GM12892 (cell line): ENCODE measurements around the gene RAP2C.
"Not testable (repeated sequence)": the region's sequence is repeated elsewhere in the genome, so short reads cannot be mapped to it uniquely, and the experiment has no call there.

ENCODE experiments used
- DNase-seq: peaks from one replicate; pipeline ENCODE4 v3.0.0; 2011; ENCODE audit not compliant: insufficient read length
- FAIRE-seq: peaks from 2 replicates; lab custom pipeline; 2011; peaks lifted over from hg19 to GRCh38; lab: Jason Lieb, UNC
- POLR2A ChIP-seq: IDR thresholded peaks from 2 replicates; pipeline ENCODE4 v1.6.1; 2011; ENCODE audit warnings: low read depth, low read length, control low read depth
- POLR2AphosphoS5 ChIP-seq: IDR thresholded peaks from 2 replicates; pipeline ENCODE4 v1.6.1; 2011; ENCODE audit warnings: low read depth, low read length, control low read depth
- TAF1 ChIP-seq: IDR thresholded peaks from 2 replicates; pipeline ENCODE4 v1.6.1; 2011; ENCODE audit warnings: low read depth, mild to moderate bottlenecking, control low read depth, low read length, borderline replicate concordance

RAP2C gene

DNA sequence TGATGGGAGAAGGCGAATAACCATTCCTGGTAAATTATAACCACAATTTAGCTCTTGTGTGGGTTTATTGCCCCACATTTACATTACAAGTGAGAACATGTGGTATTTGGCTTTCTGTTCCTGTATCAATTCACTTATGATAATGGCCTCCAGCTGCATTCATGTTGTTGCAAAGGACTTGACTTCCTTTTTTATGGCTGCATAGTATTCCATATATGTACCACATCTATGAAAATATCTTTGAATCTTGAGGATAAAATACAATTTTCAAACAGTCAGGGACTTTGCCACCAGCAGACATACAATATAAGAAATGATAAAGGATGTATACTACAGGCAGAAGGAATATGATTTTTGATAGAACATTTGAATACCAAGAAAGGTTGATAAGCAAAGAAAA lies 27.3 kb downstream of the RAP2C start:
- FAIRE-seq (no peak), DNase-seq (no peak)
- no peak for TF ChIP-seq TAF1
- TF ChIP-seq POLR2AphosphoS5, result no peak
- no peak for TF ChIP-seq POLR2A

DNA sequence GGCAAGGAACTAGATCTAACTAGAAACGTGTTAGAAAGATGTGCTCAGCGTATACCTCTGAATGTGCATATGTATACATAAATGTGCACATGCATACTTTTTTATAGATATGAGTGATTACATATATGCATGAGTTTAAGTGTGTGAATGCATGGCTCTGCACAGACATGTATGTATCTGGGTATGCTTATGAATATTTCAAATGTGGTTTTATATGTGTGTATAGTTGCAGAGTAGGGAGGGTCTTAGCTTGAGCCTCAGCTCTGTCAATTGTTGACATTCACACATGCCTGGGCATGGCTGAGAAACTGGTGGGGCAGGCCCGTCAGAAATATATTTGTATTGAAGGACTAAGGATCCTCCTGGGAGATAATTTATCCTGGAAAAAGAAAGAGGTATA lies 31.1 kb downstream of the RAP2C start:
- FAIRE-seq (peak; percentile 5), DNase-seq (no peak)
- TF ChIP-seq POLR2A, result no peak
- no peak for TF ChIP-seq TAF1
- no peak for TF ChIP-seq POLR2AphosphoS5

DNA sequence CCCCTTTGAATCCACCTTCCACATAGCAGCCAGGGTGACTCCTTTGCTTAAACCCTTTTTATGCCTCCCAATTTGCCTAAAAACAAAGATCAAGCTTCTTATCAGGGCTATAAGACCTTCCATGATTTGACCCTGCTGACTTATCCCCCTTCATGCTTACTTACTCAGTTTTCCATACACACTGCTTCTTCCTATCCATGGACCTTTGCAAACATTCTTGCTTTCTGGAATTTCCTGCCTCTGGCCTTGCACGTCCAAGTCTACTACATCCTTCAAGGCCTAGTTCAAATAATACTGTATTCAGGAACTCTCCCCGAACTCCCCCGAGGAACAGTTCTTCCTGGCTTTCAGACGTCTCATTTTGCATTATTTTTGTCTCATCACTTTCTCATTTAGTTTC lies 31.8 kb downstream of the RAP2C start:
- FAIRE-seq, result no peak
- DNase-seq, result no peak
- TF ChIP-seq POLR2AphosphoS5, result no peak
- no peak for TF ChIP-seq POLR2A
- no peak for TF ChIP-seq TAF1

DNA sequence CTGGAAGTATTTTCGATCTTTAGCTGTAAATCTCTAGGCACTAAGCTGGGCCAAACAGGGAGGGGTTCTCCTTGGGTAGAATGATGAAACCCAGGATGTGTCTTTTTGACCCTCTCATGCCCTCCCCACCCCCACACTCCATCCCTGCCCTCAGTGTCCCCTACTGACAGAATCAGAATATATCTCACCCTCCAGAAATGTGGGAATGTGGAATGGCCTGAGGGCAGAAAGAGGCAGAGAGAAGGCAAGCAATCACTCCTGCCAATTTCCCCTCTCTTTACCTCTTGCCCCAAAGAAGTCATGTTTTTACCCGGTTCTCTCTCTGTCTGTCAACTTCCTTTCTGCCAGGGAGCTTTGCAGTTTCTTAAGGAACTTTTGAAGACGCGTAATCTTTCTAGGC lies 34.4 kb downstream of the RAP2C start:
- TF ChIP-seq POLR2AphosphoS5, result no peak
- no peak for TF ChIP-seq TAF1
- no peak for TF ChIP-seq POLR2A
- no peak for DNase-seq
- no peak for FAIRE-seq

DNA sequence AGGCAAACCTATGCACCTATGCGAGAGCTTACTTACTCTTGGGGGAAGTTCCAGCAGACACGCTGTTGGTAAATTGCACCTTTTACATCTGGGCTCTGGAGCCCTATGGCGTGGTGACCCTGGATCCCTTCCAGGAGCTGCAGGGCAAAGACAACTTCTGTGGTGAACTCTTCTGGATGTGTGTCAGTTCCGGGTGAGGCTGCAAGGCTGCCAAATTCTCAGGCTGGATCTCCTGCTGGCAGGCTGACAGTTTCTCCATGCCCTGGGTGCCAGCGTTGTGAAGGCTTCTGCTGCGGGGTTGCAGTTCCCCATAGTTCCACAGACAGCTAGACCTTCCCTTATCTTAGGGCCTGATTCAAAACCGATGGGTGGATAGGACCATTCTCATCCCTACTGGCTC lies 37.9 kb downstream of the RAP2C start:
- FAIRE-seq, result no peak
- no peak for TF ChIP-seq TAF1
- TF ChIP-seq POLR2A, result no peak
- no peak for TF ChIP-seq POLR2AphosphoS5
- DNase-seq, result no peak

DNA sequence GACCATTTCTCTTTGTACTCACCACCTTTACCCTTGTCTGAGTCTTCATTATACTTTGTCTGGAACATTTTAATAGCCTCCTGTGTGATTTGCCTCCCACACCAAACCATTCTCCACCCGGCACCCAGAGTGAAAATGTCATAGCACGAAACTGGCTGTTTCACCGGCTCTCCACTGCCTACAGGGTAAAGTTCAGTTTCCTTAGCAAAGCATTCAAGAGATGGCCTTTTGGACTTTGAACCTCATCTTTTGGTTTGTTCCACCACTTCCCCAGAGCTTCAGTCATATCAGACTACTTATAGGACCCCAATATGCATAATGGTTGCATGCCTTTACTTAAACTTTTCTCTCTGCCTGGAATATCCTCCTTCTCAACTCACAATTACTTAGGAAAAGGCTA lies 38.3 kb downstream of the RAP2C start:
- TF ChIP-seq TAF1 (no peak), POLR2A (no peak), POLR2AphosphoS5 (no peak)

DNA sequence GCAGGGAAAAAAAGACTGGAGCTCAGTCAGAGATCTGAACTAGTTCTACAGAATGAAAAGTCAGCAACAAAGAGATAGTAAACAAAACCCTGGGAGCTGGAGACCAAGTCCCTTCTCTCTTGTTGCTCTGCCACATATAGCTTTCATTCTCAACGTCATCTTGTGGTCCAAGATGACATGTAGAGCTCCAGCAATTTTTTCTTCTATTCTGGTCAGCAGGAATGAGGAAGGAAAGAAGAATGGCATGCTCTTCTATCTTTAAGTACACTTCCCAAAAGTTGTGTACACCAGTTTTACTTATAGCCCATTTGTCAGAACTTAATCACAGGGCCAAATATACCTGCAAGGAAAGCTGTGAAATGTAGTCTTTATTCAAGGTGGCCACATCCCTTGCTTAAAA lies 45.6 kb downstream of the RAP2C start:
- DNase-seq (no peak), FAIRE-seq (no peak)
- TF ChIP-seq POLR2AphosphoS5 (no peak), TAF1 (no peak), POLR2A (no peak)

More for the DNA sequence above, 38.3 kb downstream of the RAP2C start:
- no peak for FAIRE-seq
- no peak for DNase-seq

DNA sequence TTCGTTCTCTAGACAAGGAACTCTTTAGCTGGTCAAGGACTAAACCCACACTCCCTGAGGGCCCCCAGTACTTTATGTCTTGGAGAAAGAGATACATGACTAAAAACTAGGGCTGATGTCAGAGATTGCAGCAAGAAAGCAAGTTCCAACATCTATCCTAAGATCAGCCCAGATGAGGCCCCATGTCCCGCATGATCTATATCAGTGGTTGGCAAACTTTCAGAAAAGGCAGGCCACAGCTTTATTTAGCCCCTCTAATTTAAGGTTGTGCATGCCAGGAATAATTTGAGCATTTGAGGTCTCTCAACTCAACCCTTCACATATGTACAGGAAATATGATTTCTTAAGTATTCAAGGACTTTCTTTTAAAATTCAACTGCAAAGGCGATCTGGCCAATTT lies 47.4 kb downstream of the RAP2C start:
- DNase-seq, result no peak
- TF ChIP-seq POLR2AphosphoS5 (no peak), TAF1 (no peak), POLR2A (no peak)
- no peak for FAIRE-seq

DNA sequence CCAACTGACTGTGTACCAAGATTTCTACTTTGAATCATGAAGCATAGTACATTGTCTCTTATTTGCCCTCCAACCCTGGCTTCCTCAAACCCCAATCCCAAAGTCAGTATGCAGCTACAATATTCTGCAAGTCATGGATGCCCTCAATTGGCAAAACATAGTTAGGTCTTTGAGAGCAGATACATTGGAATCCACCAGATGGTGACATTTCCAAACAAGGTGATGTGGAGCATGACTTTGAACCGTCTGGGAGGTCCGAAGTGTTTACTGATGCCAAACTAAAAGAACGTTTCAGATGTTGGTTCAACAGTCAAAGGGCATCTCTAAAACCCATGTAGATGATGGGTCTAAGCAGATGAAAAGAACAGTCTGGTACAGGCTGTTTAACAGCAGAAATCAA lies 47.8 kb downstream of the RAP2C start:
- DNase-seq (no peak), FAIRE-seq (no peak)
- TF ChIP-seq POLR2A, result no peak
- no peak for TF ChIP-seq POLR2AphosphoS5
- TF ChIP-seq TAF1, result no peak

DNA sequence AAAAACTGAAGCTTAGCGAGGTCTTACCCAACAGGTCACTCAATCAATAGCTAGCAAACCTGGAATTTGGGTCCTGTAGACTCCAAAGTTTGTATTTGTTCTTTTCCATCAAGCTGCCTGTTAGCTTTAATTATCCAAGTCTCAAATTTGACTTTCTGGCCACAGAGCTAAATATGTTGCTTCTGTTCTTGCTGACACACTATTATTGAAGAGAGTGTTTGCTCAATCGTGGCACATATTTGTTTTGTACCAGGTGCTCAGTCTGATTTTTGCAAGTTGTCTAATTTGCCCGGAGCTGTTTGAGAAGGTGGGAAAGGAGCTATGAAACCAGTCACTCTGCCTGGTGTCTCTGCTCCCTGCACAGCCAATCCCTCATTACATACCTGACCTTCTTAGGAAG lies 49.7 kb downstream of the RAP2C start:
- no peak for TF ChIP-seq TAF1
- TF ChIP-seq POLR2AphosphoS5, result no peak
- TF ChIP-seq POLR2A, result no peak
- FAIRE-seq (no peak), DNase-seq (no peak)

DNA sequence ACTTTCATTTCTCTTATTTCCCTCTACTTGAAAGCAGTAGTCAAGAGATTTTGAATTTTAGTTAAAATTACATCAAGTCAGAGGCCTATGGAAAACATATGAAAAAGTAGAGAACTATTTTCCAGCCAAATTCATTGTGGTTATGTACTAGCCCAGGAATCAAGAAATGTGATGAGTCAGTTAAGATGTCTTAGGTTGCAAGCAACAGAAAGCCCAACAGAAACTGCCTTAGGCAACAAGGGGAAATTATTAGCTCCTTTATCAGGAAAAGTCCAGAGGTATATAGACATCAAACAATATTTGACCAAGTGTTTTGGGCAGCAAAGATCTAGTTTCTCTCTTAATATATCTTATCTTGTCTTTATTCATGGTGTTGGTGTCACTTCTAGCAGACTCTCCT lies 53.6 kb downstream of the RAP2C start:
- no peak for TF ChIP-seq POLR2AphosphoS5
- TF ChIP-seq POLR2A, result no peak
- TF ChIP-seq TAF1, result no peak
- FAIRE-seq (no peak), DNase-seq (no peak)

DNA sequence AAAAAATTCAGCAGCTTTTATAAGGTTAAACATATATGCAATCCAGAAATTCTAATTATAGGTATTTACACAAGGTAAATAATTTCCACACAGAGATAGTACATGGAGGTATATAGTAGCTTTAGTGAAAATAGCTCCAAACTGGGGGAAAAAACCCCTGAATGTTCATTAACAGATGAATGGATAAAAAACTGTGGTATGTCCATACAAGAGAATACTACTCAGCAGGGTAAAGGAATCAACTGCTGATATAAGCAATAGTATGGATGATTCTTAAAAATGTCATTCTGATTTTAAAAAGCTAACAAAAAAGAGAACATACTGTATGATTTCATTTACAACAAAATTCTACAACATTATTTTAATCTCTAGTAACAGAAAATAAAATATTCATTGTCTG lies 54.2 kb downstream of the RAP2C start:
- DNase-seq (no peak), FAIRE-seq (no peak)
- TF ChIP-seq TAF1 (no peak), POLR2A (no peak), POLR2AphosphoS5 (no peak)

DNA sequence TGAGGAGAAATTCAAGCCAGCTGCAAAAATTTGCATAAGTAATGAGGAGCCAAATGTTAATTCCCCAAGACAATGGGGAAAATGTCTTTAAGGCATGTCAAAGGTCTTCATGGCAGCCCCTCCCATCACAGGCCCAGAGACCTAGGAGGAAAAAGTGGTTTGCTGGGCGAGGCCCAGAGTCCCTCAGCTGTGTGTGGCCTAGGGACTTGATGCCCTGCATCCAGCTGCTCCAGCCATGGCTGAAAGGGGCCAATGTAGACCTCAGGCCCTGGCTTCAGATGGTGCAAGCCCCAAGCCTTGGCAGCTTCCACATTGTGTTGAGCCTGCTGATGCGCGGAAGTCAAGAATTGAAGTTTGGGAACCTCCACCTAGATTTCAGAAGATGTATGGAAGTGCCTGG lies 56.2 kb downstream of the RAP2C start:
- FAIRE-seq, DNase-seq: not testable (repeated sequence)

DNA sequence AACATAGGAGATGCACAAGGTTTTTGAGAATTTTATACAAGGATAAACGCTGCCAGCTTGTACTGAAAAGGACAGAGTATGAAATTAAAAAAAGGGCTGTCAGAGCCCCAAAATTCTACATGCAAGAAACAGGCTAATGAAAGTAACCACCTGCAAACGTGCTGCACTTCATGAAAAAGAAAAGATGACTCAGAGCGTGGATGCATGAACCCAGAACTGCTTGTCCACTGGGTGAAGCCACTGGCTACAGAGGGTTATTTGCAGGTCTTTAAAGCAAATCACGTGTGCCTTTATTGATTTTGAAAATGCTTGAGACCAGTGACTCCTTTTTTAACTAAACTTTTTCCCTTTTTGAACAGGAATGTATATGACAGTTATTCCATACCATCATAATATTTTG lies 66.1 kb downstream of the RAP2C start:
- no peak for TF ChIP-seq TAF1

More for the DNA sequence above, 66.1 kb downstream of the RAP2C start:
- FAIRE-seq, result no peak
- DNase-seq, result no peak
